WERI-Rb-1 (cell line): ENCODE measurements around the gene CDKN1C.

Experiments used
- DNase-seq: peaks from one replicate; pipeline ENCODE4 v3.0.0-alpha.2; 2020
- H3K27ac ChIP-seq: fragments of 250-450 bp; sonication (Bioruptor Pico); 2 replicates; pipeline ENCODE4 v1.5.1; 2020; ENCODE audit warnings: mild to moderate bottlenecking, moderate library complexity
- H3K27me3 ChIP-seq: fragments of 250-450 bp; sonication (Bioruptor Pico); 2 replicates; pipeline ENCODE4 v1.5.1; 2021; ENCODE audit warnings: mild to moderate bottlenecking, low read depth, moderate library complexity; ENCODE audit not compliant: insufficient read depth, severe bottlenecking
- H3K36me3 ChIP-seq: fragments of 250-450 bp; sonication (Bioruptor Pico); 2 replicates; pipeline ENCODE4 v1.5.1; 2020; ENCODE audit warnings: mild to moderate bottlenecking, moderate library complexity
- H3K4me3 ChIP-seq: 2 replicates; pipeline ENCODE4 v1.5.1; 2011; ENCODE audit warnings: low read depth, mild to moderate bottlenecking, control low read depth, low read length
- H3K9me3 ChIP-seq: fragments of 250-450 bp; sonication (Bioruptor Pico); 2 replicates; pipeline ENCODE4 v1.5.1; 2021; ENCODE audit warnings: mild to moderate bottlenecking, moderate library complexity; ENCODE audit not compliant: severe bottlenecking
- TF ChIP-seq, protein P1 (sequence below): IDR thresholded peaks from 2 replicates; pipeline ENCODE4 v1.5.1; 2011; ENCODE audit warnings: low read depth, mild to moderate bottlenecking, control low read depth, inconsistent platforms, low read length

Gene CDKN1C

DNA sequence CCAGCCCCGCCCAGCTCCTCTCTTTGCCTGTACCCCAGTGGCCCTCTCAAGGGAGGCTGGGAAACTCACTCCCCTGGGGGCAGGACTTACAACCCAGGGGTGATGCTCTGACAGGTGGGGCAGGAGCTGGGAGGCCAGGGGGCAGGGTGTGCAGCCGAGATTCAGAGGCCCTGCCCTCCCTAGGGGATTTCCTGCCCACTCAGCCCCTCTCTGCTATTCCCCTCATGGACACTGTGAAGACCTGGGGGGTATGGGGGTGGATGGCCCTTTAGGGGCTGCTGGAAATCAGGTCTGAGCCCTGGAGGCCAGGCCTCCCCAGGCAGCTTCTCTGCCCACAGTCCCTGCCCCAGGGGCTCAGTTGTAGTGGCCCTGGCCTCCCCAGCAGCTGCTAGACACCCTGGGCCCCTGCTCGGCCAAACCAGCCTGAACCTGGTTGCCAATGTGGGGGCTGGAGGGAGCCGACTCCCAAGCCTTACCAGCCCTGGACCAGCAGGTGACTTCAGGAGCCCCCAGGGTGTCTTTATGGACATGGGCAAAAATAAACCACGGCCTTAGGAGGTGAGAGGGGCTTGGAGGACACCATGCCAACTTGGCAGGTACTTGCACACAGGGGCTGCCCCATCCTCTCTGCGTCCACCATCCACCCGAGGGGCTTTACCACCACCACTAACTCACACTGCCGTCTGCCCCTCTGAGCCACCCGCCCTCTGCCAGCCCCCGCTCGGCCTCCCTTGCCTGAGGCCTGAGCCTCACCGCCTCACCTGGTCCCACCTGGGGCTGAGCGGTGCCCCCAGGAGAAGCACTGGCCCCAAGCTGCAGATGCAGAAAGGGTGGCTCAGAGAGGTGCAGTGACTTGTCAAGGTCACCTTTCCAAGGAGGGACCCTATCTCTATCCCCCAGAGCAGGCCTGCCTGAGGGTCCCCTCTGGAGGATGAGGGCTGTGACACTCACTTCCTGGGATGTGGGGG, 46.5 kb upstream of the CDKN1C start:
- Histone ChIP-seq H3K9me3 (peaks cover 4% of the 10 kb centered on the region), H3K27ac (no peak overlapping the region), H3K36me3 (no peaks in the 10 kb centered on the region), H3K27me3 (peaks cover 37% of the 10 kb centered on the region), H3K4me3 (no peak overlapping the region)
- no peak for DNase-seq
- TF ChIP-seq, protein P1, sequence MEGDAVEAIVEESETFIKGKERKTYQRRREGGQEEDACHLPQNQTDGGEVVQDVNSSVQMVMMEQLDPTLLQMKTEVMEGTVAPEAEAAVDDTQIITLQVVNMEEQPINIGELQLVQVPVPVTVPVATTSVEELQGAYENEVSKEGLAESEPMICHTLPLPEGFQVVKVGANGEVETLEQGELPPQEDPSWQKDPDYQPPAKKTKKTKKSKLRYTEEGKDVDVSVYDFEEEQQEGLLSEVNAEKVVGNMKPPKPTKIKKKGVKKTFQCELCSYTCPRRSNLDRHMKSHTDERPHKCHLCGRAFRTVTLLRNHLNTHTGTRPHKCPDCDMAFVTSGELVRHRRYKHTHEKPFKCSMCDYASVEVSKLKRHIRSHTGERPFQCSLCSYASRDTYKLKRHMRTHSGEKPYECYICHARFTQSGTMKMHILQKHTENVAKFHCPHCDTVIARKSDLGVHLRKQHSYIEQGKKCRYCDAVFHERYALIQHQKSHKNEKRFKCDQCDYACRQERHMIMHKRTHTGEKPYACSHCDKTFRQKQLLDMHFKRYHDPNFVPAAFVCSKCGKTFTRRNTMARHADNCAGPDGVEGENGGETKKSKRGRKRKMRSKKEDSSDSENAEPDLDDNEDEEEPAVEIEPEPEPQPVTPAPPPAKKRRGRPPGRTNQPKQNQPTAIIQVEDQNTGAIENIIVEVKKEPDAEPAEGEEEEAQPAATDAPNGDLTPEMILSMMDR, result no peak

DNA sequence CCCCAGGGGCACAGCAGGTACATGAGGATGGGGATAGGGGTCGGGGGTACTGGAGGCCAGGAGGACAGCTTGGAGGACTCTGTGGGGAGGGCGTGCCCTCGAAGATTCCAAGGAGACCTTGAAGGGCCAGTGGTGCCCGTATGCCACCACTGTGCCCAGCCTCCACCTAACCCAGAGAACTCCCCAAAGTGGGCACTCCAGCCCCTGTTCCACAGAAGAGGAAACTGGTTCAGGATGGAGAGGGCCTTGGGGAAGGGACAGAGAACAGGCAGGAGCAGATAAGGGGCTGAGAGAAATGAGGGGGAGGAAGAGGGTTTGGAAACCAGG, 45.8 kb upstream of the CDKN1C start:
- TF ChIP-seq, protein P1, result no peak
- peaks cover 40% of the 10 kb centered on the region for H3K27me3 ChIP-seq
- DNase-seq, result no peak
- no peak overlapping the region for H3K4me3 ChIP-seq
- H3K36me3 ChIP-seq, result no peaks in the 10 kb centered on the region
- H3K27ac ChIP-seq, result no peak overlapping the region
- no peaks in the 10 kb centered on the region for H3K9me3 ChIP-seq

DNA sequence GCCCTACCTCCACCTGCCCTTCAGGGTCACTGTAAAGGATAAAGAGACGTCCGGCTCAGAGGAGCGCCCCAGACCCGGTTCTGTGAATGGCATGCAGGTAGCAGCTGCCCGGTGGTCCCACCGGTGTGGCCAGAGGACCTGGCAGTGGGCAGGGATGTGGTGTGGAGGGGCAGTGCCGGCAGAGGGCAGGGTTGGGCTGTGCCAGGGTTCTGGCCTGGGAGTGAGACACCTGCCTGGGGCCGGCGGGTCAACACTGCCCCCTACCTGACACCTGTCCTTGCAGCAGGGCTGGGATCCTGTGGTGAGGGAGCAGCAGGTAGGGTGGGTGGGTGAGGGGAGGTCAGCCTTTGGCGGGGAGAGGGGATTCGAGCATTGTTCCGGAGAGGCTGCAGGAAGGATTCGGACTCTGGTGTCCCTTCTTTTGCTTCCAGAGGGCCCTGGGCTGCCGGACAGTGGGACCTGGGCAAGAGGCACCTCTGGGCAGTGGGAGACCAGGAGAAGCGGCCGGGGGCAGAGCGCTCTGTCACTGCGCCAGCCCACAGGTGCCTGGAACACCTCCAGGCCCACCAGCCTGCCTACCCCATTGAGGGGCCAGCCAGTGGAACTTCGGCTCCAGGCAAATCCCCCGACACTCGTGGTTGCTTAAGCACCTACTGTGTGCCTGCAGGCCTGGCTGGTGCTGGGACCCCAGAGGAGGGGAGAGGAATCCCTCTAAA, 45.3 kb upstream of the CDKN1C start:
- Histone ChIP-seq H3K27me3 (peaks cover 40% of the 10 kb centered on the region), H3K36me3 (no peaks in the 10 kb centered on the region), H3K27ac (no peak overlapping the region), H3K4me3 (no peak overlapping the region), H3K9me3 (no peaks in the 10 kb centered on the region)
- peak; percentile 88 for DNase-seq
- TF ChIP-seq, protein P1, result peak; percentile 93

DNA sequence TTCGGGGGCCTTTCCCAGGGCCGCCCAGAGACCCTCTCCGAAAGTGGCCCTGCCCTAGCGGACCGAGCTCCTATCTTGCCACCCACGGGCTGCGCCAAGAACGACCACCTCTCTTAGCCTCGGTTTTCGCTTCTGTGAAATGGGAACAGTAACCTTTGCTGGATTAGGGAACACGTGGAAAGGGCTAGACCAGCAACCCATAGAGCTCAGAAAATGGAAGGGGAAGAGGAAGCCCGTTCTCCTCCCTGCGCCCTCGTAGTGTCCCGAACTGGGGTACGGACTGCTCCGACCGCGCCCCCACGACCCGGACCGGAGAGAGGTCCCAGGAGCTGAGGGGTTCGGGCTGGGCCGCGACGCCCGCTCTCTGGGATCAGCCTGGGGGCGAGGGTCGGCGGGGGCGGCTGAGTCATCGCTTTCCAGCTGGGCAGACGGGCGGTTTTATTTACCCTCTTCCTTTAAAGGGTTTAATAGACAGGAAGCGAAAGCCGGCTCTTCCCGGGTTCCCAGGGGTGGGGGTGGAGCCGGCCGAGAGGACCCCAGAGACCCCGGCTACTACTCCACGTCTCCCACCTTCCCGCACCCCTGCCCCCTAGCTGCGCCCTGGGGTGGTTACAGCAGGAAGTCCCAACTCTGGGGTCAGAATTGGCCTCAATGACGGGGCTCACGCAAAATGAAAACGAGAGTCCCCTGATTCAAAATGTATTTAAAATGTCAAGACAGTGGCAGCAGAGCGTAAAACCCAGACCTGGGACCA, 44.6 kb upstream of the CDKN1C start:
- no peak overlapping the region; the same call in 1 of the 2 replicates for H3K4me3 ChIP-seq
- H3K27me3 ChIP-seq, result peaks cover 40% of the 10 kb centered on the region
- no peaks in the 10 kb centered on the region for H3K9me3 ChIP-seq
- H3K27ac ChIP-seq, result no peak overlapping the region
- TF ChIP-seq, protein P1, result peak; percentile 34; the same call in 1 of the 2 replicates
- no peak for DNase-seq
- H3K36me3 ChIP-seq, result no peaks in the 10 kb centered on the region

DNA sequence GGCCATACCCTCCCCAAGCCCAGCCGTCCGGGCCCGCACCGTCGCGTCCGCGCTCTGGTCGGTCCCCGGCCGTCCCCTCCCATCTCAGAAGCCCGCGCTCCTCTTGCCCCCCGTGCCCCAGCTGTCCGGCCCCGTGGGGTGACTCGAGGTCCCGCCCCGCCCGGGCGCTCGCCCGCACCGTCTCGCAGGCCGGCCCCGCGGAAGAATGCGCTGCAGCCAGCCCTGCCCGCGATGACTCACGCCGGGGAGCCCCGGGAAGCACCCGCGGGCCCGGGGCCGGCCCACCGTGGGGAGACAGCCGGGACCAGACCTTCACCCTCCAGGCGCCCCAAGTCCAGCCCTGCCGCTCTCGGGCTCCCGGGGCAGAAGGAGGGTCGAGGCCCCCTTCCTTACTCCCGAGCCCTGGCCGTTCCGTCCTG, 44.0 kb upstream of the CDKN1C start:
- no peaks in the 10 kb centered on the region for H3K36me3 ChIP-seq
- TF ChIP-seq, protein P1, result no peak
- no peak overlapping the region for H3K27ac ChIP-seq
- DNase-seq, result no peak
- peaks cover 40% of the 10 kb centered on the region for H3K27me3 ChIP-seq
- H3K9me3 ChIP-seq, result no peaks in the 10 kb centered on the region
- peak overlapping the region; percentile 13; the same call in 1 of the 2 replicates for H3K4me3 ChIP-seq
